GM23338 (cell line): Measurements from ENCODE around the gene ELN. TPM values are rescaled to one million over a fixed set of nuclear protein-coding genes. Genes with fewer than 3 reads are reported as not detected.

Source experiments
- ATAC-seq: fragments of 200-7000 bp; cut with Tn5 transposase; 3 replicates; pipeline ENCODE4 v1.9.1; 2020
- DNase-seq: peaks from one replicate; pipeline ENCODE4 v3.0.0-alpha.2; 2015; ENCODE audit warnings: low spot score
- H2AFZ ChIP-seq: fragments of 200-600 bp; sonication (generic); 2 replicates; pipeline ENCODE4 v1.8.0; 2016; ENCODE audit warnings: antibody characterized with exemption, mild to moderate bottlenecking, moderate library complexity
- H3F3A ChIP-seq: fragments of 200-600 bp; sonication (generic); replicated peaks from 2 replicates; pipeline ENCODE4 v1.8.0; 2017; ENCODE audit warnings: antibody characterized with exemption, mixed run types, low read depth
- H3K27ac ChIP-seq: fragments of 200-600 bp; sonication (generic); 2 replicates; pipeline ENCODE4 v1.6.1; 2016; ENCODE audit warnings: low read depth
- H3K27me3 ChIP-seq: fragments of 200-600 bp; sonication (generic); 2 replicates; pipeline ENCODE4 v1.8.0; 2016; ENCODE audit warnings: mild to moderate bottlenecking, mixed run types, moderate library complexity; ENCODE audit not compliant: insufficient read depth
- H3K36me3 ChIP-seq: fragments of 200-600 bp; sonication (generic); 2 replicates; pipeline ENCODE4 v1.8.0; 2016; ENCODE audit warnings: mild to moderate bottlenecking; ENCODE audit not compliant: insufficient read depth
- H3K4me1 ChIP-seq: fragments of 200-600 bp; sonication (generic); 2 replicates; pipeline ENCODE4 v1.8.0; 2016; ENCODE audit warnings: mild to moderate bottlenecking, moderate library complexity; ENCODE audit not compliant: insufficient read depth
- H3K4me2 ChIP-seq: fragments of 200-600 bp; sonication (generic); 2 replicates; pipeline ENCODE4 v1.7.1; 2017; ENCODE audit warnings: mixed run types
- H3K4me3 ChIP-seq: fragments of 200-600 bp; sonication (generic); 2 replicates; pipeline ENCODE4 v1.6.1; 2016; ENCODE audit warnings: mixed run types
- H3K79me2 ChIP-seq: fragments of 200-600 bp; sonication (generic); replicated peaks from 2 replicates; pipeline ENCODE4 v1.8.0; 2017; ENCODE audit warnings: mild to moderate bottlenecking; ENCODE audit not compliant: insufficient read depth
- H3K9me2 ChIP-seq: fragments of 200-600 bp; sonication (generic); 2 replicates; pipeline ENCODE4 v1.8.0; 2017; ENCODE audit not compliant: insufficient read depth
- H4K20me1 ChIP-seq: fragments of 200-600 bp; sonication (generic); replicated peaks from 2 replicates; pipeline ENCODE4 v1.8.0; 2017; ENCODE audit warnings: mild to moderate bottlenecking; ENCODE audit not compliant: insufficient read depth
- H3K27ac Mint-ChIP-seq: 2 replicates; pipeline ENCODE4 v1.8.0; 2020; ENCODE audit warnings: inconsistent platforms, mild to moderate bottlenecking, moderate library complexity, mixed read lengths
- H3K27me3 Mint-ChIP-seq: 3 replicates; pipeline ENCODE4 v1.8.0; 2022; ENCODE audit warnings: low read depth, mild to moderate bottlenecking, moderate library complexity, mixed read lengths, inconsistent platforms; ENCODE audit not compliant: insufficient read depth, poor library complexity
- H3K36me3 Mint-ChIP-seq: 3 replicates; pipeline ENCODE4 v1.8.0; 2021; ENCODE audit warnings: low read depth, mild to moderate bottlenecking, inconsistent platforms, moderate library complexity, mixed read lengths
- H3K4me1 Mint-ChIP-seq: 3 replicates; pipeline ENCODE4 v1.8.0; 2020; ENCODE audit warnings: mild to moderate bottlenecking, inconsistent platforms, mixed read lengths
- H3K4me3 Mint-ChIP-seq: 3 replicates; pipeline ENCODE4 v1.8.0; 2021; ENCODE audit warnings: moderate library complexity, mild to moderate bottlenecking, inconsistent platforms, mixed read lengths
- H3K9me3 Mint-ChIP-seq: 3 replicates; pipeline ENCODE4 v1.8.0; 2020; ENCODE audit warnings: moderate library complexity, mild to moderate bottlenecking, inconsistent platforms, mixed read lengths
- CREB1 ChIP-seq: fragments of 250-450 bp; sonication (Bioruptor Pico); IDR thresholded peaks from 2 replicates; pipeline ENCODE4 v1.5.0; 2020; ENCODE audit warnings: low read depth, mild to moderate bottlenecking, moderate library complexity
- EZH2 ChIP-seq: fragments of 200-600 bp; sonication (generic); IDR thresholded peaks from one replicate; pipeline ENCODE4 v1.8.0; 2017; ENCODE audit warnings: antibody characterized with exemption, mild to moderate bottlenecking, low read depth; ENCODE audit not compliant: unreplicated experiment
- JUNB ChIP-seq: IDR thresholded peaks from one replicate; pipeline ENCODE4 v1.6.1; 2016; ENCODE audit warnings: antibody characterized with exemption; ENCODE audit not compliant: unreplicated experiment
- NANOG ChIP-seq: IDR thresholded peaks from 2 replicates; pipeline ENCODE4 v1.6.1; 2016; ENCODE audit warnings: antibody characterized with exemption, borderline replicate concordance
- POLR2AphosphoS5 ChIP-seq: IDR thresholded peaks from 2 replicates; pipeline ENCODE4 v1.6.1; 2016; ENCODE audit warnings: antibody characterized with exemption, low read depth
- STAT1 ChIP-seq: IDR thresholded peaks from one replicate; pipeline ENCODE4 v1.6.1; 2016; ENCODE audit warnings: antibody characterized with exemption; ENCODE audit not compliant: unreplicated experiment
- ZNF114 ChIP-seq: fragments of 250-450 bp; sonication (Bioruptor Pico); IDR thresholded peaks from 2 replicates; pipeline ENCODE4 v1.5.0; 2020; ENCODE audit warnings: mild to moderate bottlenecking, moderate library complexity
- ZNF331 ChIP-seq: fragments of 250-450 bp; sonication (Bioruptor Pico); IDR thresholded peaks from 2 replicates; pipeline ENCODE4 v1.5.0; 2020; ENCODE audit warnings: low read depth, mild to moderate bottlenecking, moderate library complexity
- polyA plus RNA-seq: library from polyadenylated mRNA; unstranded; fragments of >200 nt; fragmentation: Nextera tagmentation; extraction: Ambion mirVana; gene quantifications from 2 replicates; pipeline ENCODE4 v1.2.1, GENCODE V29; 2016
- total RNA-seq: library from RNA; depleted of rRNA; stranded (reverse); fragments of >200 nt; shearing (Covaris generic); gene quantifications from 2 replicates; pipeline ENCODE4 v1.2.3, GENCODE V29; 2014
- TF ChIP-seq, protein P1 (sequence below): IDR thresholded peaks from 2 replicates; pipeline ENCODE4 v1.6.1; 2016; ENCODE audit warnings: antibody characterized with exemption
- TF ChIP-seq, protein P2 (sequence below), 2 experiments: fragments of 200-600 bp in 1 of 2; sonication (generic) in 1 of 2; conservative IDR thresholded peaks; 2 replicates each; pipeline versions ENCODE4 v1.5.1 to v1.6.1; 2016 to 2017; ENCODE audit warnings: antibody characterized with exemption in 2 of 2, low read depth in 2 of 2, mild to moderate bottlenecking in 2 of 2, moderate library complexity in 1 of 2
- TF ChIP-seq, protein P3 (sequence below): fragments of 250-450 bp; sonication (Bioruptor Pico); IDR thresholded peaks from 2 replicates; pipeline ENCODE4 v1.5.0; 2020; ENCODE audit warnings: mild to moderate bottlenecking, moderate library complexity
- TF ChIP-seq, protein P4 (sequence below): IDR thresholded peaks from one replicate; pipeline ENCODE4 v1.6.1; 2018; ENCODE audit warnings: antibody characterized with exemption; ENCODE audit not compliant: unreplicated experiment

Gene ELN
- total and polyA plus RNA-seq, 2 experiments from 2014 or later, result 1.1 to 5.6 TPM

DNA sequence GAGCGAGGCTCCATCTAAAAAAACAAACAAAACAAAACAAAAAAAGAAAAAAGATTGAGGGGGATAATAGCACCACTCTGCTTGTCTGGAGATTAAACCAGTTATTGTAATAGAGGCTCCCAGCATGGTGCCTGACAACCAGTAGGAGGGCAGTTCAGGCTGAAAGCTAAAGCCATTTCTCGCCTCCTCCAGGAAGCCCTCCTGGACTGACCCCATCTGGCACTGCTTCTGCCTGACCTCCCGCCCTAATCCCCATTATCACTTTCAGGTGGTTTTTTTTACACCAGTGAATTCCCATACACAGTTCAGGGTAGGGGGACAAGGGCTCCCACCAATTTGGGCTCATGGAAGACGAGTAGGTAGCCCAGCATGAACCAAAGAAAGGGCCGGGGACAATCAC is 8.8 kb upstream of the ELN start:
- no peak overlapping the region for H3K27ac ChIP-seq
- no peaks in the 10 kb centered on the region for H4K20me1 ChIP-seq
- no peaks in the 10 kb centered on the region for H3K27me3 ChIP-seq
- ATAC-seq, result no peak; the same call in 2 of the 3 replicates
- H3K36me3 Mint-ChIP-seq, result no peaks in the 10 kb centered on the region; the same call in 2 of the 3 replicates
- DNase-seq, result no peak
- H3K4me2 ChIP-seq, result no peak overlapping the region
- peaks cover 13% of the 10 kb centered on the region for H3K4me1 Mint-ChIP-seq
- H3K4me3 Mint-ChIP-seq, result no peak overlapping the region
- H3K36me3 ChIP-seq, result no peaks in the 10 kb centered on the region
- peaks cover 12% of the 10 kb centered on the region for H3K27me3 Mint-ChIP-seq
- H3K27ac Mint-ChIP-seq, result no peak overlapping the region
- no peak overlapping the region for H3K4me3 ChIP-seq
- no peaks in the 10 kb centered on the region for H3F3A ChIP-seq
- no peaks in the 10 kb centered on the region for H3K9me3 Mint-ChIP-seq
- H3K79me2 ChIP-seq, result no peaks in the 10 kb centered on the region
- no peak overlapping the region for H2AFZ ChIP-seq
- TF ChIP-seq POLR2AphosphoS5 (no peak), STAT1 (no peak), ZNF114 (CRISPR knock-in tag) (no peak), JUNB (no peak), ZNF331 (no peak), EZH2 (no peak), NANOG (no peak), CREB1 (no peak)
- TF ChIP-seq, protein P1, sequence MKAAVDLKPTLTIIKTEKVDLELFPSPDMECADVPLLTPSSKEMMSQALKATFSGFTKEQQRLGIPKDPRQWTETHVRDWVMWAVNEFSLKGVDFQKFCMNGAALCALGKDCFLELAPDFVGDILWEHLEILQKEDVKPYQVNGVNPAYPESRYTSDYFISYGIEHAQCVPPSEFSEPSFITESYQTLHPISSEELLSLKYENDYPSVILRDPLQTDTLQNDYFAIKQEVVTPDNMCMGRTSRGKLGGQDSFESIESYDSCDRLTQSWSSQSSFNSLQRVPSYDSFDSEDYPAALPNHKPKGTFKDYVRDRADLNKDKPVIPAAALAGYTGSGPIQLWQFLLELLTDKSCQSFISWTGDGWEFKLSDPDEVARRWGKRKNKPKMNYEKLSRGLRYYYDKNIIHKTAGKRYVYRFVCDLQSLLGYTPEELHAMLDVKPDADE, result no peak
- TF ChIP-seq, protein P2, sequence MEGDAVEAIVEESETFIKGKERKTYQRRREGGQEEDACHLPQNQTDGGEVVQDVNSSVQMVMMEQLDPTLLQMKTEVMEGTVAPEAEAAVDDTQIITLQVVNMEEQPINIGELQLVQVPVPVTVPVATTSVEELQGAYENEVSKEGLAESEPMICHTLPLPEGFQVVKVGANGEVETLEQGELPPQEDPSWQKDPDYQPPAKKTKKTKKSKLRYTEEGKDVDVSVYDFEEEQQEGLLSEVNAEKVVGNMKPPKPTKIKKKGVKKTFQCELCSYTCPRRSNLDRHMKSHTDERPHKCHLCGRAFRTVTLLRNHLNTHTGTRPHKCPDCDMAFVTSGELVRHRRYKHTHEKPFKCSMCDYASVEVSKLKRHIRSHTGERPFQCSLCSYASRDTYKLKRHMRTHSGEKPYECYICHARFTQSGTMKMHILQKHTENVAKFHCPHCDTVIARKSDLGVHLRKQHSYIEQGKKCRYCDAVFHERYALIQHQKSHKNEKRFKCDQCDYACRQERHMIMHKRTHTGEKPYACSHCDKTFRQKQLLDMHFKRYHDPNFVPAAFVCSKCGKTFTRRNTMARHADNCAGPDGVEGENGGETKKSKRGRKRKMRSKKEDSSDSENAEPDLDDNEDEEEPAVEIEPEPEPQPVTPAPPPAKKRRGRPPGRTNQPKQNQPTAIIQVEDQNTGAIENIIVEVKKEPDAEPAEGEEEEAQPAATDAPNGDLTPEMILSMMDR (conservative IDR thresholded peaks at IDR 0.05; ENCODE audit: low read depth in 2 of 2), result no peak
- TF ChIP-seq, protein P3, sequence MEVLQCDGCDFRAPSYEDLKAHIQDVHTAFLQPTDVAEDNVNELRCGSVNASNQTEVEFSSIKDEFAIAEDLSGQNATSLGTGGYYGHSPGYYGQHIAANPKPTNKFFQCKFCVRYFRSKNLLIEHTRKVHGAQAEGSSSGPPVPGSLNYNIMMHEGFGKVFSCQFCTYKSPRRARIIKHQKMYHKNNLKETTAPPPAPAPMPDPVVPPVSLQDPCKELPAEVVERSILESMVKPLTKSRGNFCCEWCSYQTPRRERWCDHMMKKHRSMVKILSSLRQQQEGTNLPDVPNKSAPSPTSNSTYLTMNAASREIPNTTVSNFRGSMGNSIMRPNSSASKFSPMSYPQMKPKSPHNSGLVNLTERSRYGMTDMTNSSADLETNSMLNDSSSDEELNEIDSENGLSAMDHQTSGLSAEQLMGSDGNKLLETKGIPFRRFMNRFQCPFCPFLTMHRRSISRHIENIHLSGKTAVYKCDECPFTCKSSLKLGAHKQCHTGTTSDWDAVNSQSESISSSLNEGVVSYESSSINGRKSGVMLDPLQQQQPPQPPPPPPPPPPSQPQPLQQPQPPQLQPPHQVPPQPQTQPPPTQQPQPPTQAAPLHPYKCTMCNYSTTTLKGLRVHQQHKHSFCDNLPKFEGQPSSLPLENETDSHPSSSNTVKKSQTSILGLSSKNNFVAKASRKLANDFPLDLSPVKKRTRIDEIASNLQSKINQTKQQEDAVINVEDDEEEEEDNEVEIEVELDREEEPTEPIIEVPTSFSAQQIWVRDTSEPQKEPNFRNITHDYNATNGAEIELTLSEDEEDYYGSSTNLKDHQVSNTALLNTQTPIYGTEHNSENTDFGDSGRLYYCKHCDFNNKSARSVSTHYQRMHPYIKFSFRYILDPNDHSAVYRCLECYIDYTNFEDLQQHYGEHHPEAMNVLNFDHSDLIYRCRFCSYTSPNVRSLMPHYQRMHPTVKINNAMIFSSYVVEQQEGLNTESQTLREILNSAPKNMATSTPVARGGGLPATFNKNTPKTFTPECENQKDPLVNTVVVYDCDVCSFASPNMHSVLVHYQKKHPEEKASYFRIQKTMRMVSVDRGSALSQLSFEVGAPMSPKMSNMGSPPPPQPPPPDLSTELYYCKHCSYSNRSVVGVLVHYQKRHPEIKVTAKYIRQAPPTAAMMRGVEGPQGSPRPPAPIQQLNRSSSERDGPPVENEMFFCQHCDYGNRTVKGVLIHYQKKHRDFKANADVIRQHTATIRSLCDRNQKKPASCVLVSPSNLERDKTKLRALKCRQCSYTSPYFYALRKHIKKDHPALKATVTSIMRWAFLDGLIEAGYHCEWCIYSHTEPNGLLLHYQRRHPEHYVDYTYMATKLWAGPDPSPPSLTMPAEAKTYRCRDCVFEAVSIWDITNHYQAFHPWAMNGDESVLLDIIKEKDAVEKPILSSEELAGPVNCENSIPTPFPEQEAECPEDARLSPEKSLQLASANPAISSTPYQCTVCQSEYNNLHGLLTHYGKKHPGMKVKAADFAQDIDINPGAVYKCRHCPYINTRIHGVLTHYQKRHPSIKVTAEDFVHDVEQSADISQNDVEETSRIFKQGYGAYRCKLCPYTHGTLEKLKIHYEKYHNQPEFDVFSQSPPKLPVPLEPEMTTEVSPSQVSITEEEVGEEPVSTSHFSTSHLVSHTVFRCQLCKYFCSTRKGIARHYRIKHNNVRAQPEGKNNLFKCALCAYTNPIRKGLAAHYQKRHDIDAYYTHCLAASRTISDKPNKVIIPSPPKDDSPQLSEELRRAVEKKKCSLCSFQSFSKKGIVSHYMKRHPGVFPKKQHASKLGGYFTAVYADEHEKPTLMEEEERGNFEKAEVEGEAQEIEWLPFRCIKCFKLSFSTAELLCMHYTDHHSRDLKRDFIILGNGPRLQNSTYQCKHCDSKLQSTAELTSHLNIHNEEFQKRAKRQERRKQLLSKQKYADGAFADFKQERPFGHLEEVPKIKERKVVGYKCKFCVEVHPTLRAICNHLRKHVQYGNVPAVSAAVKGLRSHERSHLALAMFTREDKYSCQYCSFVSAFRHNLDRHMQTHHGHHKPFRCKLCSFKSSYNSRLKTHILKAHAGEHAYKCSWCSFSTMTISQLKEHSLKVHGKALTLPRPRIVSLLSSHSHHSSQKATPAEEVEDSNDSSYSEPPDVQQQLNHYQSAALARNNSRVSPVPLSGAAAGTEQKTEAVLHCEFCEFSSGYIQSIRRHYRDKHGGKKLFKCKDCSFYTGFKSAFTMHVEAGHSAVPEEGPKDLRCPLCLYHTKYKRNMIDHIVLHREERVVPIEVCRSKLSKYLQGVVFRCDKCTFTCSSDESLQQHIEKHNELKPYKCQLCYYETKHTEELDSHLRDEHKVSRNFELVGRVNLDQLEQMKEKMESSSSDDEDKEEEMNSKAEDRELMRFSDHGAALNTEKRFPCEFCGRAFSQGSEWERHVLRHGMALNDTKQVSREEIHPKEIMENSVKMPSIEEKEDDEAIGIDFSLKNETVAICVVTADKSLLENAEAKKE (CRISPR knock-in tag), result no peak
- TF ChIP-seq, protein P4, sequence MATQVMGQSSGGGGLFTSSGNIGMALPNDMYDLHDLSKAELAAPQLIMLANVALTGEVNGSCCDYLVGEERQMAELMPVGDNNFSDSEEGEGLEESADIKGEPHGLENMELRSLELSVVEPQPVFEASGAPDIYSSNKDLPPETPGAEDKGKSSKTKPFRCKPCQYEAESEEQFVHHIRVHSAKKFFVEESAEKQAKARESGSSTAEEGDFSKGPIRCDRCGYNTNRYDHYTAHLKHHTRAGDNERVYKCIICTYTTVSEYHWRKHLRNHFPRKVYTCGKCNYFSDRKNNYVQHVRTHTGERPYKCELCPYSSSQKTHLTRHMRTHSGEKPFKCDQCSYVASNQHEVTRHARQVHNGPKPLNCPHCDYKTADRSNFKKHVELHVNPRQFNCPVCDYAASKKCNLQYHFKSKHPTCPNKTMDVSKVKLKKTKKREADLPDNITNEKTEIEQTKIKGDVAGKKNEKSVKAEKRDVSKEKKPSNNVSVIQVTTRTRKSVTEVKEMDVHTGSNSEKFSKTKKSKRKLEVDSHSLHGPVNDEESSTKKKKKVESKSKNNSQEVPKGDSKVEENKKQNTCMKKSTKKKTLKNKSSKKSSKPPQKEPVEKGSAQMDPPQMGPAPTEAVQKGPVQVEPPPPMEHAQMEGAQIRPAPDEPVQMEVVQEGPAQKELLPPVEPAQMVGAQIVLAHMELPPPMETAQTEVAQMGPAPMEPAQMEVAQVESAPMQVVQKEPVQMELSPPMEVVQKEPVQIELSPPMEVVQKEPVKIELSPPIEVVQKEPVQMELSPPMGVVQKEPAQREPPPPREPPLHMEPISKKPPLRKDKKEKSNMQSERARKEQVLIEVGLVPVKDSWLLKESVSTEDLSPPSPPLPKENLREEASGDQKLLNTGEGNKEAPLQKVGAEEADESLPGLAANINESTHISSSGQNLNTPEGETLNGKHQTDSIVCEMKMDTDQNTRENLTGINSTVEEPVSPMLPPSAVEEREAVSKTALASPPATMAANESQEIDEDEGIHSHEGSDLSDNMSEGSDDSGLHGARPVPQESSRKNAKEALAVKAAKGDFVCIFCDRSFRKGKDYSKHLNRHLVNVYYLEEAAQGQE, result no peak
- no peaks in the 10 kb centered on the region; the same call in 1 of the 2 replicates for H3K4me1 ChIP-seq
- no peaks in the 10 kb centered on the region for H3K9me2 ChIP-seq
